K562 (cell line): Measurements from ENCODE around the gene LPIN3. TPM values are rescaled to one million over a fixed set of nuclear protein-coding genes. Genes with fewer than 3 reads are reported as not detected.

Source experiments
- E2F5 ChIP-seq: sonication (generic); formaldehyde crosslinking; IDR thresholded peaks from 2 replicates; pipeline ENCODE4 v1.8.0; 2022; ENCODE audit warnings: mild to moderate bottlenecking, missing genetic modification reagents
- HMBOX1 ChIP-seq: sonication (generic); IDR thresholded peaks from 2 replicates; pipeline ENCODE4 v1.6.1; 2016
- MLLT1 ChIP-seq, 2 experiments: fragments of 450-650 bp; IDR thresholded peaks; 2 replicates each; pipeline ENCODE4 v1.6.1; 2016
- PTTG1 ChIP-seq: fragments of 450-650 bp; IDR thresholded peaks from 2 replicates; pipeline ENCODE4 v1.6.1; 2016; ENCODE audit warnings: low read depth, mild to moderate bottlenecking, missing genetic modification characterization, missing compliant biosample characterization
- RBM22 ChIP-seq: fragments of 200-400 bp; formaldehyde crosslinking; IDR thresholded peaks from 2 replicates; pipeline ENCODE4 v1.6.1; 2018; ENCODE audit warnings: low read length, low read depth; ENCODE audit not compliant: poor library complexity, severe bottlenecking
- RERE ChIP-seq: sonication (generic); formaldehyde crosslinking; IDR thresholded peaks from 2 replicates; pipeline ENCODE4 v1.8.0; 2023; ENCODE audit warnings: missing genetic modification reagents, mild to moderate bottlenecking, borderline replicate concordance
- SMARCA4 ChIP-seq: fragments of 450-650 bp; IDR thresholded peaks from 2 replicates; pipeline ENCODE4 v1.6.1; 2016
- ZBTB40 ChIP-seq, 2 experiments: fragments of 450-650 bp in 1 of 2; sonication (generic) in 1 of 2; formaldehyde crosslinking in 1 of 2; IDR thresholded peaks; 2 replicates each; pipeline versions ENCODE4 v1.7.1 to v1.9.0; 2016 to 2022; ENCODE audit warnings: inconsistent platforms in 1 of 2, mild to moderate bottlenecking in 1 of 2, missing genetic modification reagents in 1 of 2
- polyA plus RNA-seq, 8 experiments: library from polyadenylated mRNA; depleted of rRNA in 4 of 8; stranded (reverse) in 5 of 8; unstranded in 3 of 8; fragments of >200 nt; fragmentation: Nextera tagmentation in 2 of 8; fragmentation: Illumina TruSeq in 1 of 8; extraction: Ambion mirVana in 2 of 8; extraction: Trizol in 1 of 8; gene quantifications; 2 replicates each; pipeline versions ENCODE4 v1.2.1 to v1.2.3, GENCODE V29; 2011 to 2014; ENCODE audit warnings: inconsistent platforms in 1 of 8, missing spikeins in 1 of 8
- total RNA-seq, 7 experiments: library from RNA; depleted of rRNA in 6 of 7; stranded (reverse); fragments of >200 nt in 6 of 7; fragmentation: Illumina TruSeq in 2 of 7; extraction: Trizol in 2 of 7; gene quantifications; 2 replicates each; pipeline versions ENCODE4 v1.2.1 to v1.2.3, GENCODE V29; 2011 to 2021; ENCODE audit warnings: low replicate concordance in 1 of 7

Gene LPIN3
- total and polyA plus RNA-seq, 9 of the 15 experiments (the other 6 are each of a cell fraction or from before 2014, with no cell fraction given): 2.2 to 10.4 (median 5.9) TPM

GRCh38 chr20:41320441-41320840 is 20.2 kb upstream of the LPIN3 start (continued):
- TF ChIP-seq ZBTB40 (IDR thresholded peaks at IDR 0.05) (no peak), ZBTB40 (CRISPR knock-in tag; IDR thresholded peaks at IDR 0.05) (no peak), RERE (CRISPR knock-in tag) (no peak), PTTG1 (no peak), SMARCA4 (no peak), E2F5 (no peak), RBM22 (no peak), MLLT1 (IDR thresholded peaks at IDR 0.05) (no peak), HMBOX1 (no peak)
